Measurements from ENCODE around the gene MYL3. TPM values are rescaled to one million over a fixed set of nuclear protein-coding genes. Genes with fewer than 3 reads are reported as not detected.

MYL3 gene
- total RNA-seq, 1 donor from 2014 or later, result not detected

DNA sequence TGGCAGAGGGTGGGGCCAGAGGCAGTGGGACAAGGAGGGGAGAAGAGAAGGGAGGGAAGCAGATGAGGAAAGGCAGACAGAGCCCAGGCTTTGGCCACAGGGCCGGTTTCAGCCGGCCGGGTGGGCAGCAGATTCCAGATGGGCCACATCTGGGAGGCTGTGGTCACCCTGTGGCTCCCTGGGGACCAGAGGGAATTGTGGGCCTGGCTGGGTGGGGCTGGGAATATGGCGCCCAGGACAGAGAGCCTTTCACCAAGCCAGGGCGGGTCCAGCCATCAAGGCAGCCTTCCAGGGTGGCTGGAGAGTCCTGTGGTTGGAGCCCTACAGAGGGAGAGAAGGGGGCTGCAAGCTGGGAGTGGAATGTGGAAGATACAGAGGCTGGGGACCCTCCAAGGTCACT lies 33.1 kb upstream of the MYL3 start:
- CTCF ChIA-PET, result interaction anchor here (0.7 to 2.4 kb wide), 9 partner anchors 10 to 190 kb away, joined by 3 to 15 read pairs (median 4); no protein-coding TSS in a partner anchor
- Mint-ChIP-seq H3K36me3 (ENCODE audit: low read depth) (no peaks in the 10 kb centered on the region), H3K27ac (no peak overlapping the region), H3K9me3 (no peaks in the 10 kb centered on the region), H3K27me3 (peaks cover 29% of the 10 kb centered on the region), H3K4me3 (no peak overlapping the region), H3K4me1 (peaks cover 24% of the 10 kb centered on the region)
- no peak for TF ChIP-seq CTCF (IDR thresholded peaks at IDR 0.05)
- POLR2A ChIA-PET, result no interaction called here
- no peak for DNase-seq
- intact Hi-C loops (cut with micrococcal nuclease), result no loop called here
- ATAC-seq (ENCODE audit: low read depth), result no peak

GRCh38 chr3:46895761-46896160 lies 32.5 kb upstream of the MYL3 start:
- Mint-ChIP-seq H3K4me1 (peaks cover 24% of the 10 kb centered on the region), H3K36me3 (ENCODE audit: low read depth) (no peaks in the 10 kb centered on the region), H3K9me3 (no peaks in the 10 kb centered on the region), H3K27me3 (peaks cover 34% of the 10 kb centered on the region), H3K27ac (no peak overlapping the region), H3K4me3 (no peak overlapping the region)
- no peak for TF ChIP-seq CTCF (IDR thresholded peaks at IDR 0.05)
- CTCF ChIA-PET, result interaction anchor here (0.6 to 2.4 kb wide), 14 partner anchors 10 to 407 kb away, joined by 3 to 15 read pairs (median 4); no protein-coding TSS in a partner anchor
- POLR2A ChIA-PET, result no interaction called here
- no peak for ATAC-seq (ENCODE audit: low read depth)
- intact Hi-C loops (cut with micrococcal nuclease), result loop anchor here (1.0 kb wide), 3 partner anchors 29 to 190 kb away; no protein-coding TSS in a partner anchor
- no peak for DNase-seq

DNA sequence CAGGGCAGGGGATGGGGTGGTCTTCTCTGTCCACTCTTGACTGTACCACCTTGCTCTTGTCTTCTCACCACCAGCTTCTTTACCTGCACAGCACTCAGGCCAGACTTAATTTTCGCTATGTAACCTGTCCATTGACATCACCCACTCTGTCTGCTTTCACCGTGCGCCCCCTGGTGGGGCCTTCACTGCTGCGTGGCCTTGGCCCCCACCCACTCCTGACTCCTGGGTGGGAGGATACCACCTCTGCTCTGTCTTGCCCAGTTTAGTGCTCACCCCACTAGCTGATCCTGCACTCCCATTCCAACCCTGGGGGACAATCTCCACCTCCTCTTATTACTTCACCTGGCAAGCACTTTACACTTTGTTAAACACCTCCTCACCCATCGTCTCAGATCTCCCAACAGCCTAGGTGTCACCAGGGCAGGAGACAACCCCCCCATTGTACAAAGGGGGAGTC lies 32.0 kb upstream of the MYL3 start:
- Mint-ChIP-seq H3K4me3 (no peak overlapping the region), H3K36me3 (ENCODE audit: low read depth) (no peaks in the 10 kb centered on the region), H3K9me3 (no peaks in the 10 kb centered on the region), H3K27me3 (peaks cover 37% of the 10 kb centered on the region), H3K4me1 (peaks cover 24% of the 10 kb centered on the region), H3K27ac (no peak overlapping the region)
- DNase-seq, result peak; percentile 76
- ChIA-PET CTCF (interaction anchor here (0.6 to 2.4 kb wide), 15 partner anchors 9 to 407 kb away, joined by 3 to 15 read pairs (median 4); no protein-coding TSS in a partner anchor), POLR2A (no interaction called here)
- ATAC-seq (ENCODE audit: low read depth), result peak; percentile 77
- TF ChIP-seq CTCF (IDR thresholded peaks at IDR 0.05), result no peak
- intact Hi-C loops (cut with micrococcal nuclease), result loop anchor here (1.0 kb wide), 3 partner anchors 29 to 190 kb away; no protein-coding TSS in a partner anchor

DNA sequence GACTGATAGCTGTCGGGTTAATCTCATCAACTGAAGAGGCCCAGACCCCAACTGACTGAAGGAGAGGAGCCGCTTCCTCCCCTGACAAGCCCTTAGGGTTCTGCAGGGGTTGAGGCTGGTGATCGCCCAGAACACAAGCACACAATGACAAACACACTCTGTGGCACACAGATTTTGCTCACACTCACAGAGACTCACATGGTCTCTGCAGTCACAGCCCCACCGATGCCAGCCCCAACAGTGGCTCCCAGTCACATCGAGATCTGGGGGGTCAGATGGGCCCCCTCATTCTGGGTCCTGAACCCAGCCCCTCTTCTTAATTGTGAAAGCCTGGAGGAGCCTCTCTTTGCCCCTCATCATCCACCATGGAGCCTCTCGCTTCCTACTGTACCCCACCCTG lies 31.0 kb upstream of the MYL3 start:
- ChIA-PET CTCF (interaction anchor here (0.6 to 2.4 kb wide), 8 partner anchors 15 to 241 kb away, joined by 3 to 15 read pairs (median 5); no protein-coding TSS in a partner anchor), POLR2A (no interaction called here)
- intact Hi-C loops (cut with micrococcal nuclease), result no loop called here
- Mint-ChIP-seq H3K4me3 (no peak overlapping the region), H3K36me3 (ENCODE audit: low read depth) (no peaks in the 10 kb centered on the region), H3K27me3 (peaks cover 37% of the 10 kb centered on the region), H3K4me1 (peaks cover 24% of the 10 kb centered on the region), H3K9me3 (no peaks in the 10 kb centered on the region), H3K27ac (no peak overlapping the region)
- no peak for TF ChIP-seq CTCF (IDR thresholded peaks at IDR 0.05)
- ATAC-seq (ENCODE audit: low read depth) (no peak), DNase-seq (no peak)

DNA sequence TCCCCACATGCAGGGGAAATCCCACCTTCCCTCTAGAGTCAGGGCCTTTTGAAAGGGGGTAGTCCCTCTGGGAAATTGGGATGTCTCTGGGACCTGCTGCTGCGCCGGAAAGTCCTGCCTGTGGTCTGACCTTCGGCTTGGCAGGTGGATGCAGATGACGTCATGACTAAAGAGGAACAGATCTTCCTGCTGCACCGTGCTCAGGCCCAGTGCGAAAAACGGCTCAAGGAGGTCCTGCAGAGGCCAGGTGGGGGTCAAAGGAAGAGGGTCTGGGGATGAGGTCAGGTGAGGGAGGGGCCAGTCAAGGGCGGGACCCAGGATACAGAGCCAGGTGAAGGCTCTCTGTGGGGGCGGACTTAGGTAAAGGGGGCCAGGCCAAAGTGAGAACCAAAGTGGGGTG lies 30.5 kb upstream of the MYL3 start:
- ChIA-PET CTCF (interaction anchor here (2.0 kb wide), 1 partner anchor 48 kb away, joined by 6 read pairs; no protein-coding TSS in a partner anchor), POLR2A (no interaction called here)
- Mint-ChIP-seq H3K4me1 (peaks cover 19% of the 10 kb centered on the region), H3K9me3 (no peaks in the 10 kb centered on the region), H3K4me3 (no peak overlapping the region), H3K36me3 (ENCODE audit: low read depth) (no peaks in the 10 kb centered on the region), H3K27ac (no peak overlapping the region), H3K27me3 (peaks cover 36% of the 10 kb centered on the region)
- DNase-seq (no peak), ATAC-seq (ENCODE audit: low read depth) (no peak)
- TF ChIP-seq CTCF (IDR thresholded peaks at IDR 0.05), result no peak
- intact Hi-C loops (cut with micrococcal nuclease), result no loop called here
